PC-9 (cell line): Measurements from ENCODE around the gene CLEC4D. TPM values are rescaled to one million over a fixed set of nuclear protein-coding genes. Genes with fewer than 3 reads are reported as not detected.
"Not testable (repeated sequence)": the region's sequence is repeated elsewhere in the genome, so short reads cannot be mapped to it uniquely, and the experiment has no call there.

ENCODE experiments used
- BruUV-seq: library from RNA; stranded (reverse); fragments of 400-500 nt; replicated peaks from 2 replicates; lab custom pipeline; 2021; lab: Mats Ljungman, UMichigan
- CTCF ChIA-PET: fragments of 300-600 bp; sonication (Branson Sonifier 250); formaldehyde crosslinking; loops from one replicate; lab custom pipeline; 2022; ENCODE audit warnings: antibody characterized with exemption; lab: Charles Lee
- POLR2A ChIA-PET: fragments of 300-600 bp; sonication (Branson Sonifier 250); formaldehyde crosslinking; loops from one replicate; lab custom pipeline; 2022; ENCODE audit warnings: antibody characterized with exemption; ENCODE audit not compliant: unreplicated experiment; lab: Charles Lee
- DNase-seq, 2 experiments: peaks; one replicate each; pipeline versions ENCODE4 v3.0.0 to v3.0.0-alpha.2; 2015 to 2022; ENCODE audit warnings: mixed read lengths in 1 of 2
- H2AFZ ChIP-seq: fragments of 200-600 bp; sonication (generic); 2 replicates; pipeline ENCODE4 v1.8.1; 2017; ENCODE audit warnings: antibody characterized with exemption
- H3F3A ChIP-seq: fragments of 200-600 bp; sonication (generic); 2 replicates; pipeline ENCODE4 v1.8.1; 2017; ENCODE audit warnings: antibody characterized with exemption, mild to moderate bottlenecking, low read depth; ENCODE audit not compliant: insufficient read depth
- H3K27ac ChIP-seq: fragments of 200-600 bp; sonication (generic); 2 replicates; pipeline ENCODE4 v1.6.1; 2016; ENCODE audit warnings: mixed run types
- H3K27me3 ChIP-seq: fragments of 200-600 bp; sonication (generic); 2 replicates; pipeline ENCODE4 v1.6.1; 2016; ENCODE audit warnings: low read depth, mixed run types; ENCODE audit not compliant: insufficient read depth
- H3K36me3 ChIP-seq: fragments of 200-600 bp; sonication (generic); 2 replicates; pipeline ENCODE4 v1.6.1; 2016; ENCODE audit warnings: low read depth, mixed run types
- H3K4me1 ChIP-seq: fragments of 200-600 bp; sonication (generic); replicated peaks from 2 replicates; pipeline ENCODE4 v1.6.1; 2016; ENCODE audit warnings: mixed run types; ENCODE audit not compliant: insufficient read depth
- H3K4me2 ChIP-seq: fragments of 200-600 bp; sonication (generic); 2 replicates; pipeline ENCODE4 v1.6.1; 2017; ENCODE audit warnings: mixed run types
- H3K4me3 ChIP-seq: fragments of 200-600 bp; sonication (generic); 2 replicates; pipeline ENCODE4 v1.6.1; 2016; ENCODE audit warnings: mixed run types
- H3K79me2 ChIP-seq: fragments of 200-600 bp; sonication (generic); 2 replicates; pipeline ENCODE4 v1.6.1; 2017; ENCODE audit warnings: low read depth, mixed run types
- H3K9me2 ChIP-seq: fragments of 200-600 bp; sonication (generic); 2 replicates; pipeline ENCODE4 v1.8.1; 2017; ENCODE audit warnings: mild to moderate bottlenecking; ENCODE audit not compliant: insufficient read depth
- H3K9me3 ChIP-seq: fragments of 200-600 bp; sonication (generic); 2 replicates; pipeline ENCODE4 v1.8.1; 2016; ENCODE audit warnings: low read depth; ENCODE audit not compliant: insufficient read depth
- H4K20me1 ChIP-seq: fragments of 200-600 bp; sonication (generic); 2 replicates; pipeline ENCODE4 v1.8.1; 2017; ENCODE audit not compliant: insufficient read depth
- EZH2 ChIP-seq: fragments of 200-600 bp; sonication (generic); IDR thresholded peaks from 2 replicates; pipeline ENCODE4 v1.8.0; 2017; ENCODE audit warnings: antibody characterized with exemption, low read depth
- intact Hi-C: fragments of 100-400 bp; cut with micrococcal nuclease; formaldehyde crosslinking; loops from one replicate; pipeline ENCODE4 v1.10.0; 2022; ENCODE audit not compliant: unreplicated experiment
- total RNA-seq: library from RNA; stranded (reverse); gene quantifications from 2 replicates; pipeline ENCODE4 v1.2.3, GENCODE V29; 2021
- TF ChIP-seq, protein P1 (sequence below): fragments of 200-600 bp; sonication (generic); conservative IDR thresholded peaks from 2 replicates; pipeline ENCODE4 v1.6.1; 2017; ENCODE audit warnings: mixed run types, antibody characterized with exemption, mild to moderate bottlenecking, moderate library complexity

The CLEC4D gene
- total RNA-seq, 1 experiment from 2014 or later: not detected

DNA sequence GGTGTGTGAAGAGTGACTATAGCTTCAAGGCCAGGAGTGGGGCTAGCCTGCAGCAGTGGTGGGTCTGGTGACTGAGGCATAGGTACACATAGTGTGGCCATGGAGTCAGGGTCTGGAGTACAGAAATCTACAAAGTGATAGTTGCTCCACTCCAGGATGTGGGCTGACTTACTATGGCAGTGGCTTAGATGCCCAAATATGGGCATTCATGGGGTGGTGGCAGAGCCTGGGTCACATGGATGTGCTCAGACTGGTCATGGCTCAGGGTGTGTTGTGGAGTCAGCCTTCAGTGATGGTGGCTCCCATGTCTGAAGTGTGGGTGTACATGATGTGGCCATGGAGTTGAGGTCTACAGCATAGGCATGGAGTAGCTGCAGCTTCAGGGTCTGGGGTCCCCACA is 30.2 kb upstream of the CLEC4D start:
- H3K4me3 ChIP-seq: no peak overlapping the region
- no peaks in the 10 kb centered on the region for H3K36me3 ChIP-seq
- DNase-seq: no peak
- BruUV-seq: no TSS peak
- no peaks in the 10 kb centered on the region for H3F3A ChIP-seq
- no peak overlapping the region for H3K4me2 ChIP-seq
- no peaks in the 10 kb centered on the region for H3K9me3 ChIP-seq
- intact Hi-C loops: no loop called here
- H3K9me2 ChIP-seq: no peaks in the 10 kb centered on the region
- H3K4me1 ChIP-seq: no peaks in the 10 kb centered on the region
- no peak overlapping the region for H2AFZ ChIP-seq
- H3K79me2 ChIP-seq: no peaks in the 10 kb centered on the region
- CTCF ChIA-PET: no interaction called here
- peaks cover 7% of the 10 kb centered on the region; the same call in 1 of the 2 replicates for H3K27me3 ChIP-seq
- no peaks in the 10 kb centered on the region for H4K20me1 ChIP-seq
- TF ChIP-seq, protein P1, sequence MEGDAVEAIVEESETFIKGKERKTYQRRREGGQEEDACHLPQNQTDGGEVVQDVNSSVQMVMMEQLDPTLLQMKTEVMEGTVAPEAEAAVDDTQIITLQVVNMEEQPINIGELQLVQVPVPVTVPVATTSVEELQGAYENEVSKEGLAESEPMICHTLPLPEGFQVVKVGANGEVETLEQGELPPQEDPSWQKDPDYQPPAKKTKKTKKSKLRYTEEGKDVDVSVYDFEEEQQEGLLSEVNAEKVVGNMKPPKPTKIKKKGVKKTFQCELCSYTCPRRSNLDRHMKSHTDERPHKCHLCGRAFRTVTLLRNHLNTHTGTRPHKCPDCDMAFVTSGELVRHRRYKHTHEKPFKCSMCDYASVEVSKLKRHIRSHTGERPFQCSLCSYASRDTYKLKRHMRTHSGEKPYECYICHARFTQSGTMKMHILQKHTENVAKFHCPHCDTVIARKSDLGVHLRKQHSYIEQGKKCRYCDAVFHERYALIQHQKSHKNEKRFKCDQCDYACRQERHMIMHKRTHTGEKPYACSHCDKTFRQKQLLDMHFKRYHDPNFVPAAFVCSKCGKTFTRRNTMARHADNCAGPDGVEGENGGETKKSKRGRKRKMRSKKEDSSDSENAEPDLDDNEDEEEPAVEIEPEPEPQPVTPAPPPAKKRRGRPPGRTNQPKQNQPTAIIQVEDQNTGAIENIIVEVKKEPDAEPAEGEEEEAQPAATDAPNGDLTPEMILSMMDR: no peak
- TF ChIP-seq EZH2: no peak
- POLR2A ChIA-PET: no interaction called here
- H3K27ac ChIP-seq: no peak overlapping the region

DNA sequence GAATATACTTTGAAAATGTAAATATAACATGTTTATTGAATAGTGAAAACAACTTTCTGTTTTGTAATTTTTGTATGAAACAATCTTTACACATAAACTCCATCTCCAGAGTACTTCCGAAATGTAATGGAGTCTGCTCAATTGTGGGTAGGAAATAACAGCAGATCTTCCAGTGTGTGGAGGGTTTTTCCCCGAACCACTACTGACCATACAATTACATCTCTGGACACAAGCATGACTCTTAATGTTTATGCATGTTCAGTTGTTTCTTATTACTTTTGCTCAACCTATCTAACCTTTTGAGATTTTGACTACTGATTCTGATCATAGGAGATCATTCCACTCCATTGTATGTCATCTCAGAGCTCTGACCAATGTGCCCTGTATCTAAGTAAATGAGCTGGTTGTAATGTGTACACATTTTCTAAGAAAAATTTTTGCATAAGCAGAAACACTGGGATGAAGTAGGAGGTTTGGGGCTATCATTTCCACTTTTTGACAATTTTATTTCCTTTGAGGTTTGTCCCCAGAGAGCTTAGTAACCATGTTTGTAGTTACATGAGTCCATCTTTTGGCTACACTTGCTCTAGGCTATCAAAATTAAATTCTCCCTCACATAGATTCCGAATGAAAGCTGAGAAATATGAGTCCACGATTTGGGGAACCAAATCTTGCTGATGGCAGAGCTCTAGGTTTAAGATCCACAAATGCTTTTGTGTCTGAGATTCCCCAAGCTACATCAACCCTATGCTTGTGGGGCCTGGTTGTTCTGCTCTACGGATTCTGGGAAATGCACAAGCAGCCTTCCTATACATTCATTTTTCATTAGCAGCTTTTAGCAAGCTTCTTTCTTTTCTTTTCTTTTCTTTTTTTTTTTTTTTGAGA is 21.4 kb upstream of the CLEC4D start:
- Histone ChIP-seq H3K36me3 (no peaks in the 10 kb centered on the region), H3K9me2 (no peaks in the 10 kb centered on the region), H3F3A (no peaks in the 10 kb centered on the region), H3K4me1 (no peaks in the 10 kb centered on the region), H3K27me3 (peaks cover 5% of the 10 kb centered on the region; the same call in 1 of the 2 replicates), H3K9me3 (no peaks in the 10 kb centered on the region), H3K4me3 (no peak overlapping the region), H3K27ac (no peak overlapping the region), H3K4me2 (no peak overlapping the region), H3K79me2 (no peaks in the 10 kb centered on the region), H2AFZ (no peak overlapping the region), H4K20me1 (no peaks in the 10 kb centered on the region)
- POLR2A ChIA-PET: no interaction called here
- no TSS peak for BruUV-seq
- intact Hi-C loops: no loop called here
- CTCF ChIA-PET: no interaction called here
- DNase-seq: no peak
- no peak for TF ChIP-seq EZH2
- TF ChIP-seq, protein P1: no peak

DNA sequence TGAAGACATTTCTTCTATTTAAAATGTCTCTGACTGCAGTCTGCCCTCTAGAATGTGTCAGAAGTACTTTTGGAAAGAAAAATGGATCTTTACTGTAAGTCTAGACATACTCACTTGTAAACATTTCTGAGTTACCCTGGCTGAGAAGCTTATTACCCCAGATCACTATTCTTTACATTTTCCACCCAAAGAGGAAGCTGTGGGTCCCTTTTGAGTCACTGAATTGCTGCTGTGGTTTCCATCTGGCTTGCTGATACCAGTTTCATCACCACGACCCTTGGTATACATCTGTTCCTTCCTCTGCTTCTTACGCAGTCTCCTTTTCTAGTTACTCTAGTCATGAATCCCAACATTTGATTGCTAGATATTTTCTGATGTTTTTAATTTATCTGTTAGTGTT is 20.2 kb upstream of the CLEC4D start:
- ChIA-PET CTCF (no interaction called here), POLR2A (no interaction called here)
- BruUV-seq: no TSS peak
- no peak for TF ChIP-seq EZH2
- TF ChIP-seq, protein P1: no peak
- peak in 1 of 2 experiments; percentile 15 for DNase-seq
- H3K4me3 ChIP-seq: no peak overlapping the region
- no peaks in the 10 kb centered on the region for H3F3A ChIP-seq
- no peaks in the 10 kb centered on the region for H3K9me3 ChIP-seq
- no peaks in the 10 kb centered on the region for H3K4me1 ChIP-seq
- peaks cover 14% of the 10 kb centered on the region for H3K27me3 ChIP-seq
- no peak overlapping the region for H3K27ac ChIP-seq
- no peaks in the 10 kb centered on the region for H4K20me1 ChIP-seq
- intact Hi-C loops: no loop called here
- no peak overlapping the region for H3K4me2 ChIP-seq
- no peaks in the 10 kb centered on the region for H3K9me2 ChIP-seq
- H3K79me2 ChIP-seq: no peaks in the 10 kb centered on the region
- no peak overlapping the region for H2AFZ ChIP-seq
- H3K36me3 ChIP-seq: no peaks in the 10 kb centered on the region

DNA sequence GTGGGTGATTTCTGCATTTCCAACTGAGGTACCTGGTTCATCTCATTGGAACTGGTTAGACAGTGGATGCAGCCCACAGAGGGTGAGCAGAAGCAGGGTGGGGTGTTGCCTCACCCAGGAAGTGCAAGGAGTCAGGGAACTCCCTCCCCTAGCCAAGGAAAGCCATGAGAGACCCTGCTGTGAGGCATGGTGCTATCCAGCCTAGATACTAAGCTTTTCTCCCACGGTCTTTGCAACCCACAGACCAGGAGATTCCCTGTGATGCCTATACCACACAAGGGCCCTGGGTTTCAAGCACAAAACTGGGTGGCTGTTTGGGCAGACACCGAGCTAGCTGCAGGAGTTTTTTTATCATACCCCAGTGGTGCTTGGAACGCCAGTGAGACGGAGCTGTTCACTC is 17.6 kb upstream of the CLEC4D start:
- H3K9me2 ChIP-seq, H3K4me1 ChIP-seq, H3K4me2 ChIP-seq, BruUV-seq, POLR2A ChIA-PET, H3K27ac ChIP-seq, H3K79me2 ChIP-seq, H3K4me3 ChIP-seq, H3K9me3 ChIP-seq, DNase-seq, H2AFZ ChIP-seq, H4K20me1 ChIP-seq, H3F3A ChIP-seq, CTCF ChIA-PET, intact Hi-C loops, H3K36me3 ChIP-seq: not testable (repeated sequence)
- peaks cover 32% of the 10 kb centered on the region for H3K27me3 ChIP-seq

DNA sequence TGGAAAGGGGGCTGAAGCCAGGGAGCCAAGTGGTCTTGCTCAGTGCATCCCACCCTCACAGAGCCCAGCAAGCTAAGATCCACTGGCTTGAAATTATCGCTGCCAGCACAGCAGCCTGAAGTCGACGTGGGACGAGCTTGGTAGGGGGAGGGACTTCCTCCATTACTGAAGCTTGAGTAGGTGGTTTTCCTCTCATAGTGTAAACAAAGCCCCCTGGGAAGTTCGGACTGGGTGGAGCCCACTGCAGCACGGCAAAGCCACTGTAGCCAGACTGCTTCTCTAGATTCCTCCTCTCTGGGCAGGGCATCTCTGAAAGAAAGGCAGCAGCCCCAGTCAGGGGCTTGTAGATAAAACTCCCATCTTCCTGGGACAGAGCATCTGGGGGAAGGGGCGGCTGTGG is 17.2 kb upstream of the CLEC4D start:
- BruUV-seq, H4K20me1 ChIP-seq, CTCF ChIA-PET: not testable (repeated sequence)

More for the DNA sequence above, 17.2 kb upstream of the CLEC4D start:
- H3K4me1 ChIP-seq, H3K4me2 ChIP-seq, DNase-seq, intact Hi-C loops, H2AFZ ChIP-seq, H3K27ac ChIP-seq, H3F3A ChIP-seq, H3K36me3 ChIP-seq, POLR2A ChIA-PET, H3K4me3 ChIP-seq, H3K9me2 ChIP-seq, H3K9me3 ChIP-seq, H3K79me2 ChIP-seq: not testable (repeated sequence)
- peaks cover 32% of the 10 kb centered on the region for H3K27me3 ChIP-seq
